ENCODE results near the gene RAB23.

RAB23 gene

GRCh38 chr6:57221936-57222742 is at the start of gene RAB23:
RAB23 (minus strand) TSS chr6:57222307; CDS start chr6:57210380, 11,927 bp downstream.
- TF ChIP-seq, protein P1, sequence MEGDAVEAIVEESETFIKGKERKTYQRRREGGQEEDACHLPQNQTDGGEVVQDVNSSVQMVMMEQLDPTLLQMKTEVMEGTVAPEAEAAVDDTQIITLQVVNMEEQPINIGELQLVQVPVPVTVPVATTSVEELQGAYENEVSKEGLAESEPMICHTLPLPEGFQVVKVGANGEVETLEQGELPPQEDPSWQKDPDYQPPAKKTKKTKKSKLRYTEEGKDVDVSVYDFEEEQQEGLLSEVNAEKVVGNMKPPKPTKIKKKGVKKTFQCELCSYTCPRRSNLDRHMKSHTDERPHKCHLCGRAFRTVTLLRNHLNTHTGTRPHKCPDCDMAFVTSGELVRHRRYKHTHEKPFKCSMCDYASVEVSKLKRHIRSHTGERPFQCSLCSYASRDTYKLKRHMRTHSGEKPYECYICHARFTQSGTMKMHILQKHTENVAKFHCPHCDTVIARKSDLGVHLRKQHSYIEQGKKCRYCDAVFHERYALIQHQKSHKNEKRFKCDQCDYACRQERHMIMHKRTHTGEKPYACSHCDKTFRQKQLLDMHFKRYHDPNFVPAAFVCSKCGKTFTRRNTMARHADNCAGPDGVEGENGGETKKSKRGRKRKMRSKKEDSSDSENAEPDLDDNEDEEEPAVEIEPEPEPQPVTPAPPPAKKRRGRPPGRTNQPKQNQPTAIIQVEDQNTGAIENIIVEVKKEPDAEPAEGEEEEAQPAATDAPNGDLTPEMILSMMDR (IDR thresholded peaks at IDR 0.05) = peak; percentile 28; the same call in 1 of the 2 replicates
- no peak for TF ChIP-seq ZFX (IDR thresholded peaks at IDR 0.05; ENCODE audit: borderline replicate concordance)
- H3K27ac ChIP-seq = peak within 1 kb of the TSS; percentile 79

- TF ChIP-seq, protein P1 (IDR thresholded peaks at IDR 0.05) = no peak; the same call in 1 of the 2 replicates
- no peak for TF ChIP-seq ZFX (IDR thresholded peaks at IDR 0.05; ENCODE audit: borderline replicate concordance)
- H3K27ac ChIP-seq = no peak overlapping the region
Observed at GRCh38 chr6:57268294-57268640, 46.2 kb upstream of the RAB23 start.

- TF ChIP-seq, protein P1 (IDR thresholded peaks at IDR 0.05) = peak; percentile 62; the same call in 1 of the 2 replicates
- no peak for TF ChIP-seq ZFX (IDR thresholded peaks at IDR 0.05; ENCODE audit: borderline replicate concordance)
- H3K27ac ChIP-seq = no peak overlapping the region
Observed at GRCh38 chr6:57267586-57268293, 45.6 kb upstream of the RAB23 start.

- TF ChIP-seq ZFX (IDR thresholded peaks at IDR 0.05; ENCODE audit: borderline replicate concordance) = no peak
- TF ChIP-seq, protein P1 (IDR thresholded peaks at IDR 0.05) = no peak
Observed at GRCh38 chr6:57265755-57266221, 43.7 kb upstream of the RAB23 start.

DNA sequence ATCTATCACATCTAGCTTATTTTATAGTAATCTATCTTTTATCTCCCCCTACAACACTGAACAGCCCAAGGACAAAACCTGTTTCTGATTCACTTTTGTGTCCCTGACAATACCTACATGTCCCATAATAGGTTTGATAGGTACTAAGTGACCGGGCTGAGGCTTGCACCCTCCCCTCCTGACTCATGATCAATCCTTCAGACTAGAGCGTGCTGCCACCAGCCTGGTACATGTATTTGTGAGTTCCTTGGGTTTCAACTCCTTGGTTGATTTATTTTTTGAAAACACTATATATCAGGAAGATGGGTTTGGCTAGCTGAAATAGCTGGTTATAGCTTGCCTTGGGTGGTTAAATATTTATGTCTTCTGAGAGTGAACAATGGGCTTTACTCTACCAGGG is 41.6 kb upstream of the RAB23 start:
- no peak for TF ChIP-seq ZFX (IDR thresholded peaks at IDR 0.05; ENCODE audit: borderline replicate concordance)
- TF ChIP-seq, protein P1 (IDR thresholded peaks at IDR 0.05) = no peak
- no peak overlapping the region for H3K27ac ChIP-seq

More at GRCh38 chr6:57265755-57266221, 43.7 kb upstream of the RAB23 start:
- no peak overlapping the region for H3K27ac ChIP-seq

DNA sequence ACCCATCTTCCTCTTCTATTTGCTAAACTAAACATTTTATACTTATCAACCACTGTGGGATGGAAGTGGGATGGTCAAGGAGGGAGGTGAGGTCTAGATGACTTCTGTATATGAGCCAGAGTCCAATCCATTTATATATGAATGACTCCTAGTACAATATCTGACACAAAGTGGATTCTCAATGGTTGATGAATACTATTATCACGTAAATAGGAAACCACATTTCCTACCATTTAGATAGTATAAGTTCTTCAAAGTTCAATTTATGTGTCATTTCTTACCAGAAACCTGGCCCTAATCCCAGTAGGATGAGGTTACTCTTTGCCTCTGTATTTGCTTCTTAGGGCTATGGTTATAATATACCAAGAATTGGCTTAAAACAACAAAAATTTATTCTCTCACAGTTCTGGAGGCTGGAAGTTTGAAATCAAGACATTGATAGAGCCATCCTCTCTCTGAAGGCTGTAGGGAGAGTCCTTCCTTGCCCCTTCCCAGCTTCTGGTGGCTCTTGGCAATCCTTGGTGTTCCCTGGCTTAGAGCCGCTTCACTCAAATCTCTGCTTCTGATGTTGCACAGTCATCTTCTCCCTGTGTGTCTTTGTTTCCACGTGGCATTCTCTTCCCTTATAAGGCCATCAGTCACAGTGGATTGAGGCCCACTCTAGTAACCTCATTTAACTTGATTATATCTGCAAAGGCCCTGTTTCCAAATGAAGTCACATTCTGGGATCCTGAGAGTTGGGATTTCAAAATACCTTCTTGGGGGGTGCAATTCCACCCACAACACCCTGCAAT is 41.0 kb upstream of the RAB23 start:
- TF ChIP-seq, protein P1 (IDR thresholded peaks at IDR 0.05) = no peak
- no peak for TF ChIP-seq ZFX (IDR thresholded peaks at IDR 0.05; ENCODE audit: borderline replicate concordance)
- no peak overlapping the region for H3K27ac ChIP-seq
